OCI-LY1 (cell line): ENCODE data around the gene EXTL2.

Experiments used
- H2AFZ ChIP-seq: fragments of 200-600 bp; sonication (generic), shearing (Covaris generic); 2 replicates; pipeline ENCODE4 v1.6.0; 2014; ENCODE audit warnings: antibody characterized with exemption, mild to moderate bottlenecking, low read length
- H3F3A ChIP-seq: fragments of 200-600 bp; sonication (generic), shearing (Covaris generic); 2 replicates; pipeline ENCODE4 v1.6.0; 2014; ENCODE audit warnings: mild to moderate bottlenecking, antibody characterized with exemption, low read length, moderate library complexity; ENCODE audit not compliant: insufficient read depth
- H3K27ac ChIP-seq: fragments of 200-600 bp; sonication (generic); 2 replicates; pipeline ENCODE4 v1.5.1; 2014; ENCODE audit warnings: low read length, mixed run types, mild to moderate bottlenecking, low read depth; ENCODE audit not compliant: poor library complexity, severe bottlenecking
- H3K27me3 ChIP-seq: fragments of 200-600 bp; sonication (generic); 2 replicates; pipeline ENCODE4 v1.6.0; 2014; ENCODE audit warnings: antibody characterized with exemption, mild to moderate bottlenecking, low read length, moderate library complexity; ENCODE audit not compliant: insufficient read depth
- H3K36me3 ChIP-seq: fragments of 200-600 bp; sonication (generic); 2 replicates; pipeline ENCODE4 v1.6.1; 2014; ENCODE audit warnings: mild to moderate bottlenecking, antibody characterized with exemption, low read length, moderate library complexity, mixed read lengths; ENCODE audit not compliant: insufficient read depth
- H3K4me1 ChIP-seq: fragments of 200-600 bp; sonication (generic); 2 replicates; pipeline ENCODE4 v1.5.1; 2014; ENCODE audit warnings: mild to moderate bottlenecking, low read length, moderate library complexity; ENCODE audit not compliant: insufficient read depth, severe bottlenecking
- H3K4me2 ChIP-seq: fragments of 200-600 bp; sonication (generic), shearing (Covaris generic); 2 replicates; pipeline ENCODE4 v1.6.1; 2014; ENCODE audit warnings: low read length
- H3K4me3 ChIP-seq: fragments of 200-600 bp; sonication (generic); 2 replicates; pipeline ENCODE4 v1.5.1; 2014; ENCODE audit warnings: low read length, low read depth, mild to moderate bottlenecking, mixed read lengths; ENCODE audit not compliant: poor library complexity, severe bottlenecking
- H3K79me2 ChIP-seq: fragments of 200-600 bp; shearing (Covaris generic); 2 replicates; pipeline ENCODE4 v1.6.1; 2016; ENCODE audit warnings: mixed run types, low read length, mixed read lengths; ENCODE audit not compliant: insufficient read depth
- H3K9ac ChIP-seq: fragments of 200-600 bp; sonication (generic), shearing (Covaris generic); 2 replicates; pipeline ENCODE4 v1.6.1; 2014; ENCODE audit warnings: mild to moderate bottlenecking, low read length, mixed read lengths
- H3K9me2 ChIP-seq: fragments of 200-600 bp; sonication (generic), shearing (Covaris generic); 2 replicates; pipeline ENCODE4 v1.6.1; 2014; ENCODE audit warnings: low read depth, mild to moderate bottlenecking, low read length, mixed read lengths
- H3K9me3 ChIP-seq: fragments of 200-600 bp; shearing (Covaris generic); 2 replicates; pipeline ENCODE4 v1.6.1; 2014; ENCODE audit warnings: low read length, mixed read lengths
- H4K20me1 ChIP-seq: fragments of 200-600 bp; sonication (generic), shearing (Covaris generic); 2 replicates; pipeline ENCODE4 v1.6.0; 2016; ENCODE audit warnings: mild to moderate bottlenecking, low read length; ENCODE audit not compliant: insufficient read depth
- EZH2 ChIP-seq: fragments of 200-600 bp; sonication (generic), shearing (Covaris generic); IDR thresholded peaks from 2 replicates; pipeline ENCODE4 v1.8.0; 2017; ENCODE audit warnings: borderline replicate concordance, mixed run types, mild to moderate bottlenecking, antibody characterized with exemption, low read length, moderate library complexity, mixed read lengths
- TF ChIP-seq, protein P1 (sequence below): fragments of 200-600 bp; sonication (generic), shearing (Covaris generic); IDR thresholded peaks from 2 replicates; pipeline ENCODE4 v1.5.1; 2017; ENCODE audit warnings: mild to moderate bottlenecking, antibody characterized with exemption, low read length, moderate library complexity, mixed read lengths

The EXTL2 gene

DNA sequence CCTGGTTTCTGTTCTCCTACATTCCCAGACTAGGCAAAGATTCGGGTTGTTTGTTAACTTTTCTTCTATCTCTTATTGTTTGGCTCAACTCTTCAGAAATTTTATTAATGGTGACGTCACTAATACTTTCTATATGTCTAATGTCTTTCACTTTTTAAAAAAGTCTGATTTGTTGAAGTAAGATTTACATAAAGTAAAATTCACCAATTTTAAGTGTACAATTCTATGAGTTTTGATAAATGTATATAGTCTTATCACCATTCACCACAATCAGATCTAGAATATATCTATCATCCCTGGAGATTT lies 27.8 kb downstream of the EXTL2 start:
- H3K27me3 ChIP-seq: no peaks in the 10 kb centered on the region
- no peak for TF ChIP-seq EZH2
- TF ChIP-seq, protein P1, sequence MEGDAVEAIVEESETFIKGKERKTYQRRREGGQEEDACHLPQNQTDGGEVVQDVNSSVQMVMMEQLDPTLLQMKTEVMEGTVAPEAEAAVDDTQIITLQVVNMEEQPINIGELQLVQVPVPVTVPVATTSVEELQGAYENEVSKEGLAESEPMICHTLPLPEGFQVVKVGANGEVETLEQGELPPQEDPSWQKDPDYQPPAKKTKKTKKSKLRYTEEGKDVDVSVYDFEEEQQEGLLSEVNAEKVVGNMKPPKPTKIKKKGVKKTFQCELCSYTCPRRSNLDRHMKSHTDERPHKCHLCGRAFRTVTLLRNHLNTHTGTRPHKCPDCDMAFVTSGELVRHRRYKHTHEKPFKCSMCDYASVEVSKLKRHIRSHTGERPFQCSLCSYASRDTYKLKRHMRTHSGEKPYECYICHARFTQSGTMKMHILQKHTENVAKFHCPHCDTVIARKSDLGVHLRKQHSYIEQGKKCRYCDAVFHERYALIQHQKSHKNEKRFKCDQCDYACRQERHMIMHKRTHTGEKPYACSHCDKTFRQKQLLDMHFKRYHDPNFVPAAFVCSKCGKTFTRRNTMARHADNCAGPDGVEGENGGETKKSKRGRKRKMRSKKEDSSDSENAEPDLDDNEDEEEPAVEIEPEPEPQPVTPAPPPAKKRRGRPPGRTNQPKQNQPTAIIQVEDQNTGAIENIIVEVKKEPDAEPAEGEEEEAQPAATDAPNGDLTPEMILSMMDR: no peak
- H3K36me3 ChIP-seq: no peaks in the 10 kb centered on the region
- no peaks in the 10 kb centered on the region for H4K20me1 ChIP-seq
- no peak overlapping the region for H3K4me2 ChIP-seq
- no peak overlapping the region for H3K9ac ChIP-seq
- no peaks in the 10 kb centered on the region for H3K79me2 ChIP-seq
- H3K27ac ChIP-seq: no peak overlapping the region
- no peak overlapping the region for H2AFZ ChIP-seq
- H3K4me3 ChIP-seq: no peak overlapping the region
- no peaks in the 10 kb centered on the region for H3K4me1 ChIP-seq
- H3K9me2 ChIP-seq: no peaks in the 10 kb centered on the region
- H3F3A ChIP-seq: no peaks in the 10 kb centered on the region
- no peaks in the 10 kb centered on the region for H3K9me3 ChIP-seq

DNA sequence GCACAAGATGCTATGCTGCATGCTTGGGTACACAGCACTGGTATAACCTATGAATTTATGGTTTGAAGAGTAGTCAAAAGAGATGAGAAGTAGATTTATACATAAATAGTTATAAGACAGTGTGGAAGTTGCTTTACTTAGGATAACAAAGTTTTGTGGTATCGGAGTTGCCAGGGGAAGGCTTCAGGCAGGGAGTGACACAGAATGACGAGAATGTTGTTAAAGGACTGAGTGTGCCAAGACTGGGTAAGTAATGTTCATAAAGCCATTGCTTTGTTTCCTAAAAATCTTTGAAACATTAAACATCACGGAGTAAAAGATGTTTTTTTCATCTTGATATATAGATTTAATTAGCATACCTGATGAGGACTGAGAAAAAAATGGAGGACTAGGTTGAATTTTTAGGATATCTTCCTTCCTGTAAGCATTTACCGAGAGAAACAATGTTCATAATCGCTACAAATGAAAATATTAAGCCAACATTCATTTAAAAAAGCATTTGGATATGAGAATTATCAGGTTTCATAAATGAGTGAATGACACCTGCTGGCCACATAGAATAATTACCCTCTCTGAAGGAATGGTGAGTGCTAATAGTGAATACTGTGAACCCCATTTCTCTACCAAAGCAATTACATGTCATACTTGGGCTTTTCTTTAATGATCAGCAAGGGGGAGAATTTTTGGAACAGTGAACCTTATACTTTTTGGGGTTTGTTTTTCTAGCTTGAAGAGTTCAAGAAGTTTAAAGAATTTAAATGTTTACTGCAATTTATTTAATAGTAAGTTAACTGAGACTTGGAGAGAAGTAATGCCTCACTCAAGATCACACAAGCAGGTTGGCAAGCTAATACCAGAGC lies 28.4 kb downstream of the EXTL2 start:
- TF ChIP-seq, protein P1: peak; percentile 60
- TF ChIP-seq EZH2: no peak
- Histone ChIP-seq H2AFZ (no peak overlapping the region), H3K9me2 (no peaks in the 10 kb centered on the region), H3F3A (no peaks in the 10 kb centered on the region), H3K9me3 (no peaks in the 10 kb centered on the region), H3K4me3 (no peak overlapping the region), H3K27ac (no peak overlapping the region), H3K9ac (no peak overlapping the region), H4K20me1 (no peaks in the 10 kb centered on the region), H3K27me3 (no peaks in the 10 kb centered on the region), H3K4me2 (no peak overlapping the region), H3K36me3 (no peaks in the 10 kb centered on the region), H3K79me2 (no peaks in the 10 kb centered on the region), H3K4me1 (no peaks in the 10 kb centered on the region)

DNA sequence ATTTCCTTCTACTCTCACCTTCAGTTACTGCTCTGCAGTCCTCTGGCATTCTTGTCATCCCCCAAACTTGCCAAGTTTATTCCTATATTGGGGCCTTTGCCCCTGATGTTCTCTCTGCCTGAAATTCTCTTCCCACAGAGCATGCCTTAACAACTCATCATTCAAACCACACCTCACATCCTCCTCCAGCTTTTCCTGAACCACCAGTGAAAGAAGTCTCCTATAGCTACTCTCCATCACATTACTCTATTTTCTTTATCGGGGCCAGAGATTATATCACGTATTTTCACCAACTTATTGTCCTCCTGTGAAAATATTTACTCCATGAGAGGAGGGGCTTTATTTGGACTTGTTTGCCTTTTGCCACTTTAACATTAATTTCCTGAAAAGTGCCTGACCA lies 32.1 kb downstream of the EXTL2 start:
- TF ChIP-seq, protein P1: no peak
- no peak for TF ChIP-seq EZH2
- Histone ChIP-seq H3K9me3 (no peaks in the 10 kb centered on the region), H3K4me2 (no peak overlapping the region), H3K27ac (no peak overlapping the region), H3K4me1 (no peaks in the 10 kb centered on the region), H3K27me3 (no peaks in the 10 kb centered on the region), H3K36me3 (no peaks in the 10 kb centered on the region), H3K9ac (no peak overlapping the region), H3K9me2 (no peaks in the 10 kb centered on the region), H4K20me1 (no peaks in the 10 kb centered on the region), H3K4me3 (no peak overlapping the region), H3K79me2 (no peaks in the 10 kb centered on the region), H2AFZ (no peak overlapping the region), H3F3A (no peaks in the 10 kb centered on the region)
